GM19324 (cell line): ENCODE data around the gene GPS2.

Experiments used
- ATAC-seq: cut with Tn5 transposase; IDR thresholded peaks from one replicate; pipeline ENCODE4 v1.9.1; 2021; ENCODE audit warnings: mild to moderate bottlenecking, moderate library complexity; ENCODE audit not compliant: unreplicated experiment, low FRiP score

The GPS2 gene, protein sequence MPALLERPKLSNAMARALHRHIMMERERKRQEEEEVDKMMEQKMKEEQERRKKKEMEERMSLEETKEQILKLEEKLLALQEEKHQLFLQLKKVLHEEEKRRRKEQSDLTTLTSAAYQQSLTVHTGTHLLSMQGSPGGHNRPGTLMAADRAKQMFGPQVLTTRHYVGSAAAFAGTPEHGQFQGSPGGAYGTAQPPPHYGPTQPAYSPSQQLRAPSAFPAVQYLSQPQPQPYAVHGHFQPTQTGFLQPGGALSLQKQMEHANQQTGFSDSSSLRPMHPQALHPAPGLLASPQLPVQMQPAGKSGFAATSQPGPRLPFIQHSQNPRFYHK

GRCh38 chr17:7314719-7315569 lies at the start of gene GPS2:
GPS2 (minus strand) TSS chr17:7315360; CDS start chr17:7315052, 308 bp downstream.
- peak; percentile 71 for ATAC-seq

- no peak for ATAC-seq
Observed at GRCh38 chr17:7363311-7363710, 48.2 kb upstream of the GPS2 start.

DNA sequence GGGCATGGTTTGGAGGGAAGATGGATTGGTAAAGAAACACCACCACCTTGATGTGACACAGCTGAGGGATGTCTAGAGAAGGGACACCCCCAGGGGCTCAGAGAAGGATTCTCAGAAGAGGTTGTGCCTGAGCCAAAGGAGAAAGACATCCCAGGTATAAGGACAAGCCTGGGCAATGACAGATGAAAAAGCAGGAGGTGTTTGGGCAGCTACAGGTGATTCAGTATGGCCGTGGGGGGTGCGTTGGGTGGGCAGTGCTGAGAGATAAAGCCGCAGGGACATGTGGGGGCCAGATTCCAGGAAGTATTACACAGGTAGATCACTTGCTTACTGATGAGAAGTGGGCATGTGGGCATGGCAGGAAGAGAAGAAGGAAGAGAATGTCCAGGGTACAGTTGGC lies 46.7 kb upstream of the GPS2 start:
- ATAC-seq: no peak

- ATAC-seq: no peak
Observed at GRCh38 chr17:7357381-7357780, 42.2 kb upstream of the GPS2 start.

- no peak for ATAC-seq
Observed at GRCh38 chr17:7356756-7357155, 41.6 kb upstream of the GPS2 start.

DNA sequence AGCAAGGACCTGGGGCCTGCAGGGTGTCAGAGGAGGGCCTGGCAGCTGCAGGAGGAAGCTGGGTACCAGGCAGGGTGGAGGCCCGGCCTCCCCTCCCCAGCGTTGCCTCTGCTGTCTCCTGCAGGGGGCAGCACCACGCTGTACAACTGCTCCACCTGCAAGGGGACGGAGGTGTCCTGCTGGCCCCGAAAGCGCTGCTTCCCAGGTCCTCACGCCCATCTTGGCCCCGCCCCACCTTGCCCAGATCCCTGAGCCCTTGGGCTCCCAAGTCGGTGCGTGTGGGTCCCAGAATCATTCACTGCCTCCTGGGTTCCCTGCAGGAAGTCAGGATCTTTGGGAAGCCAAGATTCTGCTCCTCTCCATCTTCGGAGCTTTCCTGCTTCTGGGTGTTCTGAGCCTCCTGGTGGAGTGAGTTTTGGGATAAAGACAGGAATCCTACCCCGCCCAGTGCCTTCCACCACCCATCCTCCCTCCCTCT lies 41.0 kb upstream of the GPS2 start:
- no peak for ATAC-seq

GRCh38 chr17:7355573-7355972 lies 40.4 kb upstream of the GPS2 start:
- no peak for ATAC-seq

DNA sequence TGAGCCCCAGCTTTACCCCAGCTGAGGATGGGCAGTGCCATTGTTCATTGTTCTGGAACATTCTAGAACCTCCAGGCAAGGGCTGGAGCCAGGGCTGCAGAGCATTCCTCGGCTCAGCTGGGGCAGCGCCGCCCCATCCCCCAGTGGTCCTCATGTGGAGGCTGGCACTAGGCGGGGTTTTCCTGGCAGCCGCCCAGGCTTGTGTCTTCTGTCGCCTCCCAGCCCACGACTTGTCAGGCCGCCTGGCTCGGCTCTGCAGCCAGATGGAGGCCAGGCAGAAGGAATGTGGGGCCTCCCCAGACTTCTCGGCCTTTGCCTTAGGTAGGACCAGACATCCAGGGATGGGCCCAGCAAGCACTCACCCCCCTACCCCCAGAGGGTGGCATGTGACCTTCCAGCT lies 39.9 kb upstream of the GPS2 start, which contains the start of gene TMEM95:
Gene TMEM95, plus strand, starts transcription at position 104 of the 400 bp plus-strand sequence. Its CDS starts 49 bp downstream, at position 153.
- no peak for ATAC-seq

GRCh38 chr17:7354262-7354843 lies 39.2 kb upstream of the GPS2 start:
- ATAC-seq: no peak

DNA sequence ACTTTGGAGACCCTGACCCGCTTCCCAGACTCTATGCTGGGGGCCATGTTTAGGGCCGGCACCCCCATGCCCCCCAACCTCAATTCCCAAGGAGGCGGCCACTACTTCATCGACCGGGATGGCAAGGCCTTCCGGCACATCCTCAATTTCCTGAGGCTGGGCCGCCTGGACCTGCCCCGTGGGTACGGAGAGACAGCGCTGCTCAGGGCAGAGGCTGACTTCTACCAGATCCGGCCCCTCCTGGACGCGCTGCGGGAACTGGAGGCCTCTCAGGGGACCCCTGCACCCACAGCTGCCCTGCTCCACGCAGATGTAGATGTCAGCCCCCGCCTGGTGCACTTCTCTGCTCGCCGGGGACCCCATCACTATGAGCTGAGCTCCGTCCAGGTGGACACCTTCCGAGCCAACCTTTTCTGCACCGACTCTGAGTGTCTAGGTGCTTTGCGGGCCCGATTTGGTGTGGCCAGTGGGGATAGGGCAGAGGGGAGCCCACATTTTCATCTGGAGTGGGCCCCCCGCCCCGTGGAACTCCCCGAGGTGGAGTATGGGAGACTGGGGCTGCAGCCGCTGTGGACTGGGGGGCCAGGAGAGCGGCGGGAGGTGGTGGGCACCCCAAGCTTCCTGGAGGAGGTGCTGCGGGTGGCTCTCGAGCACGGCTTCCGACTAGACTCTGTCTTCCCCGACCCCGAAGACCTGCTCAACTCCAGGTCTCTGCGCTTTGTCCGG lies 37.9 kb upstream of the GPS2 start:
- ATAC-seq: no peak

- no peak for ATAC-seq
Observed at GRCh38 chr17:7352503-7352889, 37.3 kb upstream of the GPS2 start.

DNA sequence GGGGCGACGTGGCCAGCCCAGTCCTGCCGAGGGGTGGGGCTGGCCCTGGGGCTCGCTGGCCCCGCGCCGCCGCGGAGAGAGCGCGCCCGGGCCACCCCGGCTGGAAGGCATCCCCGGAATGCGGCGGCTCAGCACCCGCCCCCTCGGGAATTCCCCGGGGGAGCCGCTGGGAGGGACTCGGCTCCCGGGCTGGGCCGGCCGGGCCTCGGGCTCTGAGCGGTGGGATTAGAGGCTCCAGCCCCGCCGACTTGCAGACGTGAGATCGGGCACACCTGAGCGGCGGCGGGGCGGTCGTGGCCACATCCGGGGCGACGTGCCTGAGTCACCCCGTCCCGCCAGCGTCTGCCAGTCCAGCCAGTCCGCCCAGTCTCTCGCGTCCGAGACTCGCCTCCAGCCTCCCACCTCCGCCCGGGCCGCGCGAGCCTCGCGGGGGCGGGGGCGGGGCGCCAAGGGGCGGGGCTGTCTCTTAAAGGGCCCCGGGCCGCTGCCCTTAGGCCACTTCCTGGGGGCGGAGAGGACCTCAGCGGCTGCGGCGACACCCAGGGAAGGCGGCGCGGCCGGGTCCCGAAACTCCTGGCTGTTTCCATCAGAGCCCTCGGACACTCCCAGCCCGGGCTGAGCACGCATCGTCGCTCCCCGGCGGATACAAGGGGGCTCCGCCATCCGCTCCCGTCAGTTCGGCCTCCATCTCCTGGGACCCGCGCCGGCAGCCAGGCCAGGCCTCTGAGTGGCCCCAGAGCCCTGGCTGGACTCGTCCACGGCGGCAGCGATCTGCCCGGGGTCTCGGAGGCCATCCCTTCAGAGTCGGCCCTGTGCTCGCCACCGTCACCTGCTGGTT lies 36.7 kb upstream of the GPS2 start, which contains the start of gene KCTD11:
Gene KCTD11, plus strand, starts transcription at position 498 of the 838 bp plus-strand sequence.
- peak; percentile 69 for ATAC-seq

- no peak for ATAC-seq
Observed at GRCh38 chr17:7348478-7349242, 33.5 kb upstream of the GPS2 start.

- ATAC-seq: no peak
Observed at GRCh38 chr17:7347630-7348477, 32.7 kb upstream of the GPS2 start.

DNA sequence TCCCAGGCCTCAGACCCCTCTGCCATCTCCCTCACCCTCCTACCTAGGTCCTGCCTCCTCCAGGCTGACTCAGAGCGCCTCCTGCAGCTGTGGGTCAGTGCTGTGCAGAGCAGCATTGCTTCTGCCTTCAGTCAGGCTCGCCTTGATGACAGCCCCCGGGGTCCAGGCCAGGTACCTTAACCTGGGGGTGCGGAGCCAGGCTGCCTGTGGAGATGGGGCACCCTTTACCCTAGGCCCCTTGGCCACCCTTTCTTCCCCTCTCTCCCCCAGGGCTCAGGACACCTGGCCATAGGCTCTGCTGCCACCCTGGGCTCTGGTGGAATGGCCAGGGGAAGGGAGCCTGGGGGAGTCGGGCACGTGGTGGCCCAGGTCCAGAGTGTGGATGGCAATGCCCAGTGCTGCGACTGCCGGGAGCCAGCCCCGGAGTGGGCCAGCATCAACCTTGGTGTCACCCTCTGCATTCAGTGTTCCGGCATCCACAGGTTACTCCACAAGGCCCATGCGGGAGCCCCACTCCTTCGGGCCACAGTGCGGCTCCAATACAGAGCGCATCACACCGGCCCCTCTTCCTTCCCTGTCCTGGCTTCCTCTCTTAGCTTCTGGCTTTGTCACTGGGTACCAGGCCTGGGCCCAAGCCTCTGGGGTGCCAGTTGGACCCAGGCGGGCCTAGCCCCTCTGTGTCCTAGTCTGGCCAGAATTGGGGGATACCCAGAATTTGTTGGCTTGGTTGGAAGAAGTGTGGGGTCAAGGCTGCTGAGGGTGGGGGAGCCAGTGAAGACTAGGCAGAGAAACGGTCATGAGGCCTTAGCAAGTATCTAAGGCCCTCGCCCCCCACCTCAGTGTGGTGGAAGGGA lies 31.8 kb upstream of the GPS2 start:
- no peak for ATAC-seq

- ATAC-seq: no peak
Observed at GRCh38 chr17:7343250-7343649, 28.1 kb upstream of the GPS2 start.

- no peak for ATAC-seq
Observed at GRCh38 chr17:7341842-7342241, 26.7 kb upstream of the GPS2 start.
